IMR-90 (cell line): ENCODE data around the gene PIM3. TPM values are rescaled to one million over a fixed set of nuclear protein-coding genes. Genes with fewer than 3 reads are reported as not detected.
A peak's percentile ranks its signal among the peaks of the same experiment; 100 is the strongest.

Experiments used
- ATAC-seq: fragments of 200-7000 bp; cut with Tn5 transposase; 2 replicates; pipeline ENCODE4 v1.9.1; 2020; ENCODE audit warnings: low read depth, mild to moderate bottlenecking, moderate library complexity
- BruUV-seq: library from RNA; stranded (reverse); fragments of 400-500 nt; replicated peaks from 2 replicates; lab custom pipeline; 2021; lab: Mats Ljungman, UMichigan
- CTCF ChIA-PET: fragments of 300-600 bp; formaldehyde crosslinking; extraction: SDS; loops from one replicate; lab custom pipeline; 2021; ENCODE audit warnings: antibody characterized with exemption; lab: Yijun Ruan, JAX
- POLR2A ChIA-PET: fragments of 300-600 bp; sonication (Branson Sonifier 250); formaldehyde crosslinking; loops from one replicate; lab custom pipeline; 2022; ENCODE audit warnings: antibody characterized with exemption; ENCODE audit not compliant: unreplicated experiment; lab: Charles Lee
- DNase-seq: peaks from one replicate; pipeline ENCODE4 v3.0.0; 2013
- H2AFZ ChIP-seq: replicated peaks from 2 replicates; pipeline ENCODE3; 2013; ENCODE audit warnings: low read length, mild to moderate bottlenecking; ENCODE audit not compliant: poor library complexity
- H2AK5ac ChIP-seq: 2 replicates; pipeline ENCODE4 v1.6.1; 2013; ENCODE audit warnings: low read depth, low read length, inconsistent platforms
- H2AK9ac ChIP-seq: replicated peaks from 2 replicates; pipeline ENCODE3; 2013; ENCODE audit warnings: mild to moderate bottlenecking, low read depth, low read length, moderate library complexity; ENCODE audit not compliant: poor library complexity
- H2BK120ac ChIP-seq: 2 replicates; pipeline ENCODE4 v1.6.1; 2013; ENCODE audit warnings: low read depth, low read length, inconsistent platforms
- H2BK15ac ChIP-seq: 3 replicates; pipeline ENCODE4 v1.6.1; 2013; ENCODE audit warnings: low read depth, low read length, inconsistent platforms
- H2BK20ac ChIP-seq: 2 replicates; pipeline ENCODE4 v1.6.1; 2013; ENCODE audit warnings: low read depth, mild to moderate bottlenecking, inconsistent platforms, low read length, moderate library complexity
- H2BK5ac ChIP-seq: 2 replicates; pipeline ENCODE4 v1.6.1; 2013; ENCODE audit warnings: mild to moderate bottlenecking, low read depth, low read length, inconsistent platforms; ENCODE audit not compliant: poor library complexity, severe bottlenecking
- H3K14ac ChIP-seq: replicated peaks from 2 replicates; pipeline ENCODE4 v1.6.1; 2013; ENCODE audit warnings: low read depth, low read length, inconsistent platforms
- H3K18ac ChIP-seq: 2 replicates; pipeline ENCODE4 v1.6.1; 2013; ENCODE audit warnings: low read depth, low read length, control low read depth
- H3K23ac ChIP-seq: 2 replicates; pipeline ENCODE4 v1.6.1; 2013; ENCODE audit warnings: low read depth, low read length, inconsistent platforms
- H3K27ac ChIP-seq: 2 replicates; pipeline ENCODE4 v1.5.1; 2013; ENCODE audit warnings: mild to moderate bottlenecking, control low read depth, low read length; ENCODE audit not compliant: insufficient read depth
- H3K27me3 ChIP-seq: 2 replicates; pipeline ENCODE4 v1.6.1; 2013; ENCODE audit warnings: low read length; ENCODE audit not compliant: control insufficient read depth, insufficient read depth
- H3K36me3 ChIP-seq: 2 replicates; pipeline ENCODE4 v1.6.1; 2013; ENCODE audit warnings: low read length, mixed read lengths; ENCODE audit not compliant: control insufficient read depth, insufficient read depth
- H3K4ac ChIP-seq: 2 replicates; pipeline ENCODE4 v1.6.1; 2013; ENCODE audit warnings: low read depth, low read length, inconsistent platforms
- H3K4me1 ChIP-seq: 2 replicates; pipeline ENCODE4 v1.6.1; 2013; ENCODE audit warnings: low read length, mixed read lengths; ENCODE audit not compliant: control insufficient read depth, insufficient read depth
- H3K4me2 ChIP-seq: 2 replicates; pipeline ENCODE4 v1.6.1; 2013; ENCODE audit warnings: low read depth, mild to moderate bottlenecking, control low read depth, low read length, moderate library complexity
- H3K4me3 ChIP-seq: 2 replicates; pipeline ENCODE4 v1.5.1; 2013; ENCODE audit warnings: low read depth, mild to moderate bottlenecking, control low read depth, low read length, moderate library complexity; ENCODE audit not compliant: insufficient read depth
- H3K56ac ChIP-seq: 2 replicates; pipeline ENCODE4 v1.6.1; 2013; ENCODE audit warnings: low read length, inconsistent platforms; ENCODE audit not compliant: insufficient read depth; ENCODE audit errors: extremely low read depth
- H3K79me1 ChIP-seq, 2 experiments: 2 replicates each; pipeline ENCODE4 v1.6.1; 2013; ENCODE audit warnings: low read length in 2 of 2, inconsistent platforms in 1 of 2, low read depth in 1 of 2
- H3K9ac ChIP-seq: 2 replicates; pipeline ENCODE4 v1.6.1; 2013; ENCODE audit warnings: low read depth, low read length, control low read depth
- H3K9me1 ChIP-seq: 2 replicates; pipeline ENCODE4 v1.6.1; 2013; ENCODE audit warnings: low read length, inconsistent platforms; ENCODE audit not compliant: insufficient read depth
- H3K9me3 ChIP-seq: 2 replicates; pipeline ENCODE4 v1.6.1; 2013; ENCODE audit warnings: low read length; ENCODE audit not compliant: control insufficient read depth, insufficient read depth
- H4K20me1 ChIP-seq: 2 replicates; pipeline ENCODE4 v1.6.1; 2013; ENCODE audit warnings: low read length, inconsistent platforms; ENCODE audit not compliant: insufficient read depth
- H4K5ac ChIP-seq: 2 replicates; pipeline ENCODE4 v1.6.1; 2013; ENCODE audit warnings: mild to moderate bottlenecking, low read depth, low read length, control low read depth
- H4K8ac ChIP-seq, 2 experiments: 2 replicates each; pipeline ENCODE4 v1.6.1; 2013; ENCODE audit warnings: low read depth in 2 of 2, low read length in 2 of 2, control low read depth in 1 of 2, inconsistent platforms in 1 of 2
- H4K91ac ChIP-seq: 2 replicates; pipeline ENCODE4 v1.6.1; 2013; ENCODE audit warnings: low read depth, low read length, inconsistent platforms; ENCODE audit not compliant: insufficient read depth
- BHLHE40 ChIP-seq: fragments of 150-350 bp; IDR thresholded peaks from 2 replicates; pipeline ENCODE4 v1.6.1; 2016; ENCODE audit warnings: mild to moderate bottlenecking, low read depth, low read length
- FOS ChIP-seq: fragments of 150-350 bp; IDR thresholded peaks from 2 replicates; pipeline ENCODE4 v1.6.1; 2016; ENCODE audit warnings: low read depth, low read length
- MAFK ChIP-seq: IDR thresholded peaks from 2 replicates; pipeline ENCODE4 v1.6.1; 2012; ENCODE audit warnings: low read depth, low read length, improper control_type of control experiment
- RAD21 ChIP-seq: IDR thresholded peaks from 2 replicates; pipeline ENCODE4 v1.6.1; 2012; ENCODE audit warnings: low read length, improper control_type of control experiment
- USF2 ChIP-seq: fragments of 150-350 bp; IDR thresholded peaks from 2 replicates; pipeline ENCODE4 v1.6.1; 2017; ENCODE audit warnings: mild to moderate bottlenecking, antibody characterized with exemption, low read length, low read depth
- WGBS, 2 experiments: methylation state at CpG; one replicate each; pipeline versions ENCODE4 v1.1.5 to v1.1.7; 2013; ENCODE audit warnings: missing lambda C conversion rate in 2 of 2; ENCODE audit not compliant: insufficient read length in 1 of 2; ENCODE audit errors: extremely low coverage in 2 of 2; 5-methylcytosine and 5-hydroxymethylcytosine counted together
- dilution Hi-C: fragments of 300-500 bp; cut with HindIII; formaldehyde crosslinking; loops from one replicate; pipeline ENCODE4 v1.14.3; 2018; ENCODE audit warnings: low sequenced_read_pairs; ENCODE audit not compliant: unreplicated experiment
- in situ Hi-C: fragments of 300-500 bp; cut with MboI; formaldehyde crosslinking; loops from 3 replicates; pipeline ENCODE4 v1.14.3; 2019; ENCODE audit warnings: low sequenced_read_pairs, inconsistent platforms, mixed read lengths
- intact Hi-C: fragments of 100-400 bp; cut with micrococcal nuclease; formaldehyde crosslinking; loops from 2 replicates; pipeline ENCODE4 v1.10.0; 2022
- polyA plus RNA-seq, 3 experiments: library from polyadenylated mRNA; depleted of rRNA; stranded (reverse); fragments of >200 nt; gene quantifications; 2 replicates each; pipeline ENCODE4 v1.2.3, GENCODE V29; 2012; ENCODE audit warnings: low replicate concordance in 1 of 3
- total RNA-seq: library from RNA; depleted of rRNA; stranded (reverse); fragments of >200 nt; gene quantifications from 2 replicates; pipeline ENCODE4 v1.2.3, GENCODE V29; 2012

Gene PIM3
- total and polyA plus RNA-seq, 2 of the 4 experiments (the other 2 are of a cell fraction): 8.6 to 24.7 TPM

GRCh38 chr22:49958366-49958921 lies 2.1 kb upstream of the PIM3 start:
- ATAC-seq (no peak), DNase-seq (no peak)
- TF ChIP-seq USF2: no peak
- TF ChIP-seq BHLHE40: no peak
- TF ChIP-seq MAFK: no peak
- TF ChIP-seq RAD21: no peak
- no peak for TF ChIP-seq FOS
- Histone ChIP-seq H3K4ac (no peak overlapping the region; the same call in 1 of the 2 replicates), H4K5ac (no peak overlapping the region), H3K79me1 (peaks cover 4 to 17% of the 10 kb centered on the region in 2 experiments; a peak in 3 of 4 replicates), H4K20me1 (peaks cover 26% of the 10 kb centered on the region), H3K14ac (no peak overlapping the region), H3K27me3 (no peaks in the 10 kb centered on the region), H3K36me3 (peaks cover 15% of the 10 kb centered on the region), H3K4me2 (no peak overlapping the region), H3K9ac (no peak overlapping the region), H2BK5ac (no peak overlapping the region), H4K8ac (no peak overlapping the region), H3K4me1 (peaks cover 26% of the 10 kb centered on the region), H3K27ac (no peak overlapping the region), H2BK15ac (no peak overlapping the region; the same call in 2 of the 3 replicates), H4K91ac (no peak overlapping the region), H3K56ac (no peak overlapping the region), H3K4me3 (no peak overlapping the region), H2AK5ac (peak overlapping the region; percentile 66), H2AFZ (peak overlapping the region; percentile 23), H3K9me1 (peaks cover 3% of the 10 kb centered on the region; the same call in 1 of the 2 replicates), H2BK120ac (no peak overlapping the region), H2AK9ac (peak overlapping the region; percentile 93), H2BK20ac (no peak overlapping the region), H3K18ac (no peak overlapping the region), H3K23ac (no peak overlapping the region), H3K9me3 (no peaks in the 10 kb centered on the region)
- in situ Hi-C loops: no loop called here
- ChIA-PET CTCF (no interaction called here), POLR2A (no interaction called here)
- BruUV-seq: no TSS peak
- intact Hi-C loops: no loop called here
- dilution Hi-C loops: no loop called here
- WGBS, 2 experiments: 83% methylated on average over 8 of the region's 16 CpGs; no CpG with 5 or more reads in 1 of the 2 experiments
